HCT116 (cell line): ENCODE results near the gene TMPRSS13. TPM values are rescaled to one million over a fixed set of nuclear protein-coding genes. Genes with fewer than 3 reads are reported as not detected.

ENCODE experiments used
- ATAC-seq: fragments of 200-7000 bp; cut with Tn5 transposase; 2 replicates; pipeline ENCODE4 v1.9.1; 2020; ENCODE audit warnings: mild to moderate bottlenecking, moderate library complexity
- BruUV-seq: library from RNA; stranded (reverse); fragments of 400-500 nt; replicated peaks from 2 replicates; lab custom pipeline; 2021; lab: Mats Ljungman, UMichigan
- CTCF ChIA-PET: fragments of 300-600 bp; sonication (Branson Sonifier 250); formaldehyde crosslinking; loops from one replicate; lab custom pipeline; 2021; ENCODE audit warnings: antibody characterized with exemption; lab: Charles Lee
- POLR2A ChIA-PET: fragments of 300-600, 350-600 bp; sonication (Branson Sonifier 250); formaldehyde crosslinking; loops from one replicate; lab custom pipeline; 2021; ENCODE audit warnings: antibody characterized with exemption; lab: Charles Lee
- RAD21 ChIA-PET, 2 experiments: fragments of 300-600 bp; sonication (Branson Sonifier 250); formaldehyde crosslinking; loops; one replicate each; lab custom pipeline; 2023; ENCODE audit warnings: low total read pairs in 2 of 2; ENCODE audit not compliant: uncharacterized antibody in 2 of 2, unreplicated experiment in 2 of 2, low non-redundant PET in 1 of 2; lab: Charles Lee
- DNase-seq: peaks from one replicate; pipeline ENCODE4 v3.0.0-alpha.2; 2010; ENCODE audit warnings: low read depth, low spot score
- H2AFZ ChIP-seq: fragments of 200-600 bp; shearing (Covaris generic), sonication (generic); 2 replicates; pipeline ENCODE4 v1.6.1; 2017; ENCODE audit warnings: low read depth, mixed run types, mixed read lengths, antibody characterized with exemption, low read length; ENCODE audit not compliant: poor library complexity, severe bottlenecking
- H3K27ac ChIP-seq: 2 replicates; pipeline ENCODE4 v1.5.1; 2012; ENCODE audit warnings: low read depth, low read length
- H3K27me3 ChIP-seq: fragments of 200-600 bp; sonication (generic); 2 replicates; pipeline ENCODE4 v1.6.1; 2016; ENCODE audit warnings: mixed run types, low read length, mixed read lengths; ENCODE audit not compliant: insufficient read depth
- H3K36me3 ChIP-seq, 2 experiments: fragments of 200-500 bp in 1 of 2; fragments of 200-600 bp in 1 of 2; sonication (Bioruptor generic) in 1 of 2; sonication (generic) in 1 of 2; 2 replicates each; pipeline versions ENCODE4 v1.5.1 to v1.6.1; 2014 to 2016; ENCODE audit warnings: low read length in 2 of 2, inconsistent platforms in 1 of 2, mixed read lengths in 1 of 2, mixed run types in 1 of 2; ENCODE audit not compliant: insufficient read depth in 2 of 2, control insufficient read depth in 1 of 2
- H3K4me1 ChIP-seq, 2 experiments: fragments of 200-600 bp in 1 of 2; sonication (generic) in 1 of 2; 2 replicates each; pipeline versions ENCODE4 v1.5.1 to v1.6.1; 2012 to 2017; ENCODE audit warnings: low read length in 2 of 2, inconsistent platforms in 1 of 2, mild to moderate bottlenecking in 1 of 2, mixed read lengths in 1 of 2, mixed run types in 1 of 2, moderate library complexity in 1 of 2; ENCODE audit not compliant: insufficient read depth in 2 of 2, control insufficient read depth in 1 of 2
- H3K4me2 ChIP-seq: fragments of 200-600 bp; sonication (generic); 2 replicates; pipeline ENCODE4 v1.6.1; 2017; ENCODE audit warnings: mixed run types, low read length, mixed read lengths
- H3K4me3 ChIP-seq, 2 experiments: fragments of 200-600 bp in 1 of 2; sonication (generic) in 1 of 2; replicated peaks in 1 of 2; 2 replicates each; pipeline ENCODE4 v1.5.1; 2011 to 2016; ENCODE audit warnings: low read length in 2 of 2, control low read depth in 1 of 2, low read depth in 1 of 2, mild to moderate bottlenecking in 1 of 2, mixed read lengths in 1 of 2, mixed run types in 1 of 2
- H3K79me2 ChIP-seq: fragments of 200-600 bp; sonication (generic); 2 replicates; pipeline ENCODE4 v1.6.1; 2017; ENCODE audit warnings: mild to moderate bottlenecking, mixed run types, low read length, moderate library complexity, mixed read lengths; ENCODE audit not compliant: insufficient read depth
- H3K9ac ChIP-seq: fragments of 200-600 bp; sonication (generic); 2 replicates; pipeline ENCODE4 v1.6.1; 2016; ENCODE audit warnings: low read length, mixed read lengths
- H3K9me2 ChIP-seq: fragments of 200-600 bp; sonication (generic), shearing (Covaris generic); 2 replicates; pipeline ENCODE4 v1.6.1; 2017; ENCODE audit warnings: mixed run types, mild to moderate bottlenecking, moderate library complexity; ENCODE audit not compliant: insufficient read depth
- H3K9me3 ChIP-seq, 2 experiments: fragments of 200-500 bp in 1 of 2; fragments of 200-600 bp in 1 of 2; sonication (Bioruptor generic) in 1 of 2; sonication (generic) in 1 of 2; 2 replicates each; pipeline ENCODE4 v1.6.1; 2014 to 2017; ENCODE audit warnings: low read length in 2 of 2, mixed read lengths in 2 of 2, inconsistent platforms in 1 of 2, low read depth in 1 of 2, mild to moderate bottlenecking in 1 of 2, mixed run types in 1 of 2, moderate library complexity in 1 of 2; ENCODE audit not compliant: control insufficient read depth in 1 of 2, insufficient read depth in 1 of 2
- H4K20me1 ChIP-seq: fragments of 200-600 bp; sonication (generic), shearing (Covaris generic); 2 replicates; pipeline ENCODE4 v1.6.1; 2017; ENCODE audit warnings: mixed run types, mild to moderate bottlenecking, moderate library complexity; ENCODE audit not compliant: insufficient read depth
- EGR1 ChIP-seq: IDR thresholded peaks from 2 replicates; pipeline ENCODE4 v1.6.1; 2012; ENCODE audit warnings: low read depth
- ELF1 ChIP-seq: IDR thresholded peaks from 2 replicates; pipeline ENCODE4 v1.6.1; 2012; ENCODE audit warnings: low read depth, borderline replicate concordance
- FOSL1 ChIP-seq: IDR thresholded peaks from 2 replicates; pipeline ENCODE4 v1.6.1; 2012; ENCODE audit warnings: low read depth
- POLR2A ChIP-seq: IDR thresholded peaks from 2 replicates; pipeline ENCODE4 v1.7.0; 2011; ENCODE audit warnings: borderline replicate concordance; ENCODE audit not compliant: insufficient read depth, insufficient read length; ENCODE audit errors: extremely low read depth
- RAD21 ChIP-seq: IDR thresholded peaks from 2 replicates; pipeline ENCODE4 v1.6.1; 2012; ENCODE audit warnings: low read depth, mild to moderate bottlenecking
- REST ChIP-seq: IDR thresholded peaks from 2 replicates; pipeline ENCODE4 v1.6.1; 2012; ENCODE audit warnings: low read depth
- SIN3A ChIP-seq: IDR thresholded peaks from 2 replicates; pipeline ENCODE4 v1.6.1; 2012; ENCODE audit warnings: low read depth
- SP1 ChIP-seq: IDR thresholded peaks from 2 replicates; pipeline ENCODE4 v1.6.1; 2012; ENCODE audit warnings: low read depth
- SRF ChIP-seq: IDR thresholded peaks from 2 replicates; pipeline ENCODE4 v1.6.1; 2012; ENCODE audit warnings: low read depth
- ZBTB33 ChIP-seq: IDR thresholded peaks from 2 replicates; pipeline ENCODE4 v1.6.1; 2011; ENCODE audit warnings: mild to moderate bottlenecking, low read length, moderate library complexity; ENCODE audit not compliant: insufficient replicate concordance; ENCODE audit errors: extremely low read depth
- ZFX ChIP-seq: fragments of 450-650 bp; IDR thresholded peaks from 2 replicates; pipeline ENCODE4 v1.6.1; 2017
- intact Hi-C: fragments of 100-400 bp; cut with micrococcal nuclease; formaldehyde crosslinking; loops from 2 replicates; pipeline ENCODE4 v1.10.0; 2022
- total RNA-seq: library from RNA; stranded (reverse); gene quantifications from one replicate; pipeline ENCODE4 v1.2.1, GENCODE V29; 2021; ENCODE audit not compliant: unreplicated experiment

TMPRSS13 gene
- total RNA-seq, 1 experiment from 2014 or later, result 0.52 TPM

- no TSS peak for BruUV-seq
- TF ChIP-seq ELF1 (no peak), ZFX (no peak), RAD21 (no peak), EGR1 (no peak), POLR2A (no peak), ZBTB33 (no peak), SP1 (no peak), SRF (no peak), SIN3A (no peak), REST (no peak), FOSL1 (no peak)
- H3K79me2 ChIP-seq, result no peaks in the 10 kb centered on the region
- no peak overlapping the region for H3K9ac ChIP-seq
- CTCF ChIA-PET, result interaction anchor here (0.6 kb wide), 1 partner anchor 829 kb away, joined by 3 read pairs; no protein-coding TSS in a partner anchor
- H3K27me3 ChIP-seq, result peaks cover 16% of the 10 kb centered on the region; the same call in 1 of the 2 replicates
- H3K4me3 ChIP-seq, result no peak overlapping the region
- no peaks in the 10 kb centered on the region for H4K20me1 ChIP-seq
- intact Hi-C loops, result no loop called here
- H3K27ac ChIP-seq, result no peak overlapping the region
- ATAC-seq (no peak), DNase-seq (no peak)
- H3K4me2 ChIP-seq, result no peak overlapping the region
- H3K4me1 ChIP-seq, result peaks cover 4 to 5% of the 10 kb centered on the region in 2 experiments; a peak in 2 of 4 replicates
- RAD21 ChIA-PET, result no interaction called here
- no peaks in the 10 kb centered on the region for H3K36me3 ChIP-seq
- no peaks in the 10 kb centered on the region for H3K9me3 ChIP-seq
- no peaks in the 10 kb centered on the region for H3K9me2 ChIP-seq
- POLR2A ChIA-PET, result no interaction called here
- no peak overlapping the region for H2AFZ ChIP-seq
Observed at GRCh38 chr11:117868088-117868487, 61.1 kb downstream of the TMPRSS13 start.
